Stimulated activated CD4-positive, alpha-beta T cell treated with anti-CD3 and anti-CD28 coated beads, Interleukin-4, amount 100 ng/mL, for 24 hours (primary cell): ENCODE measurements around the gene SLC1A6.
"Not testable (repeated sequence)": the region's sequence is repeated elsewhere in the genome, so short reads cannot be mapped to it uniquely, and the experiment has no call there.

Experiments used
- DNase-seq: peaks from one replicate; pipeline ENCODE4 v3.0.0-alpha.2; 2020

Gene SLC1A6

GRCh38 chr19:14954071-14954655, 25.5 kb downstream of the SLC1A6 start:
- DNase-seq = no peak

- no peak for DNase-seq
Measured at GRCh38 chr19:14952767-14953166, 26.9 kb downstream of the SLC1A6 start.

- no peak for DNase-seq
Measured at GRCh38 chr19:14950421-14950820, 29.2 kb downstream of the SLC1A6 start.

DNA sequence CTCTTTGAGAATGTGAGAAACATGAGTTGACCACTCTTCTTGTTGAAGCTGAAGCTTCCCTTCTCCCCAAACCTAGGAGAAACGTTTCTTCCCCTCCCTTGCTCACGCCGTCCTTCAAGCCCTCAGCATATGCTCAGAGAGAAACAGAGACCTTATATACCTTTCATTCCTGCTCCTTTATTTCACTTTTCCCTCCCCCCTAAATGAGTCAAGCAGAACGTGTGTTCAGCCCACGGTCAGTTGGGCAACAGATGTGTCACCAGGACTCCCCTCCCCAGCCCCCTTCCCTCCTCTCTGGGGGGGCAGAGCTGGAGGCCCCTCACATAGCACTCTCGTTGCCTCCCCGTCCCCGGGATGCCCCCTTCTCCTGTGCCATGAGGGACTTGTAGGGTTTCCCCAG, 29.8 kb downstream of the SLC1A6 start:
- DNase-seq = no peak

DNA sequence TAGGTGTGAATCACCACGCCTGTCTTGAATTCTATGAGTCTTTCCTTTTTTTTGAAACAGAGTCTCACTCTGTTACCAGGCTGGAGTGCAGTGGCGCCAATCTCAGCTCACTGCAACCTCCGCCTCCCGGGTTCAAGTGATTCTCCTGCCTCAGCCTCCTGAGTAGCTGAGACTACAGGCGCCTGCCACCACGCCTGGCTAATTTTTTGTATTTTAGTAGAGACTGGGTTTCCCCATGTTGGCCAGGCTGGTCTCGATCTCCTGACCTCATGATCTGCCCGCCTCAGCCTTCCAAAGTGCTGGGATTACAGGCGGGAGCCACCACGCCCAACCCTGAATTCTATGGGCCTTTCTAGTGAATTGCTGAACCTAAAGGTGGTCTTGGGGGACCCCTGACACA, 30.3 kb downstream of the SLC1A6 start:
- not testable (repeated sequence) for DNase-seq

DNA sequence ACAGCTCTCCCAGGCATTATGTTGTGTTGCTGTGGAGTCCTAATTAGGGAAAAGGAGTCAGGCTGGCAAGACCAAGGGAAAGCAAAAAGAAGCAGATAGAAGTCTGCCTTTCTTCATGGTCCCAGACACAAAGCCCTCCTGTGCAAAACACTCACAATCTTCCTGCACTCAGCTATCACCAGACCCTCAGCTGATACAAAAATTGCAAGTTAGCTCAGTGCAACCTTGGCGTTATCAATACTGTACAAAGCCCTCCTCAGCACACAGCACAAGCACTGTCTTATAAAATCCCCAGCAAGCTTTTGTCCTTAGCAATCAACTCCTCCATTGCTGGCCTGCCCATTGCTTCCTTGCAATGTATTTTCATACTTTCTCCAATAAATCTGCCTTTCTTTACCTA, 35.2 kb downstream of the SLC1A6 start:
- no peak for DNase-seq

DNA sequence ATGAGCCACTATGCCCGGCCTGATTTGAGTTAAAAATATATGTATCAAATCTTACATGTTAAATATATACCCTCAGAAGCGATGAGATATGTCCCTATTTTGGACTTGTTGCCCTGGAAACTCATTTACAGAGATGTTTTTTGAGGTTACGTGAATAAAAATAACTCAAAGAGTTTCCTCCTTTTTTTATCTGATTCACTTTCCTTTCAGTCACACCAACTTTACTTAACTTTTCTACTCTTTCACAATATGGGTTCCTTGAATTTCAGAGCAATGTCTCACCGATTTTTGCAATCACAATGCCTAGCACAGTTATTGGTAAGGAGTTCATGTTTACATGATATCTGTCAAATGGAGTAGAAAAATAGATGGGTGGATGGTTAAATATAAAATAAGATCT, 36.1 kb downstream of the SLC1A6 start:
- DNase-seq = no peak

DNA sequence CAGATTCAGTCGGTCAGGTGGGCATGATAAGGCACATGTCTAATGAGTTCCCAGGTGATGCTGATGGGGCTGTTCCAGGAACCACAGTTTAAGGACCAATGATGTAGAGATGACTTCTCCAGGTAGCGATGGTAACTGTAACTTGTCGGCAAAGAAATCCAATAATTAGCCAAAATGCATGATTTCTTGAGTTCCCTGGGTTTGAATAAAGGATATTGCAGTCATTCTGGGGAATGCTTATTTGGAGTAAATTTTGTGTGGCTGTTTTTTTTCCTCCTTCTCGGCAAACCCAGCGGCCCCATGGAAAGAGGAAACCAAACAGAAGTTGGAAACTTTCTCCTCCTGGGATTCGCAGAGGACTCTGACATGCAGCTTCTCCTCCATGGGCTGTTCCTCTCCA, 38.5 kb downstream of the SLC1A6 start, which contains the start of gene OR7C2:
Gene OR7C2 (plus strand): TSS at position 301 of the 400 bp plus-strand sequence. CDS start 0 bp downstream, at position 301.
- DNase-seq = no peak

DNA sequence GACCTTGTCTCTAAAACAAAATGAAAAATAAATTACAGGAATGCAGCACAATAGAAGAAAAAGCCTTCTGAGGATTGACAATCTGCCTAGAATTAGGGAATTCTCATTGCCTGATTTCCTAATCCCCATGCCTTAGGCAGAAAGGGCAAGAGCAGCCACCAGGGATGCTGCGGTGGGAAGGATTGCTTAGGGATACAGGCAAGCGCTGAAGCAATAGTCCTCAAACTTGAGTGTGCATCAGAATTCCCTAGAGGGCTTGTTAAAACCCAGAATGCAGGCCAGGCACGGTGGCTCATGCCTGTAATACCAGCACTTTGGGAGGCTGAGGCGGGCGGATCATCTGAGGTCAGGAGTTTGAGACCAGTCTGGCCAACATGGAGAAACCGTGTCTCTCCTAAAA, 39.4 kb downstream of the SLC1A6 start:
- no peak for DNase-seq

DNA sequence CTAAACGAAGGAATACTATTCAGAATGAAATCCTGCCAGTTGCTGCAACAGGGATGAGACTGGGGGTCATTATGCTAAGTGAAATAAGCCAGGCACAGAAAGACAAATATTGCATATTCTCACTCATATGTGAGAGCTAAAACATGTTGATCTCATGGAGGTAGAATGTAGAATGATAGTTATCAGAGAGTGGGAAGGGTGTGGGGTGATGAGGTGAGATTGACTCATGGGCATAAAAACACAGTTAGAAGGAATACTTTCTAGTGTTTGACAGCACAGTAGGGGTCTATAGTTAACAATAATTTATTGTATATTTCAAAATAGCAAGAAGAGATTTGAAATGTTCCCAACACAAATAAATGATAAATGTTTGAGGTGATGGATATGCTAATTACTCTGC, 46.2 kb downstream of the SLC1A6 start:
- no peak for DNase-seq

DNA sequence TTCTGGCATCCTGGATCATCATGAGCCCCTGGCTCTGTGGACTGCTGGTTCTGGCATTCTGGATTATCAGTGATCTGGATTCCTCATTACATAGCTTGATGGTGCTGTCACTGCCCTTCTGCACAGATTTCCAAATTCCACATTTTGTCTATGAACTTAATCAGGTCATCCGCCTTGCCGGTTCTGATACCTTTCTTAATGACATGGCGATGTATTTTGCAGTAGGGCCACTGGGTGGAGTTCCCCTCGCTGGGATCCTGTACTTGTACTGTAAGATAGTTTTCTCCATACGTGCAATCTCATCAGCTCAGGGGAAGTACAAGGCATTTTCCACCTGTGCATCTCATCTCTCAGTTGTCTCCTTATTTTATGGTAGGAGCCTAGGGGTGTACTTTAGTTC, 62.8 kb downstream of the SLC1A6 start:
- DNase-seq = no peak

DNA sequence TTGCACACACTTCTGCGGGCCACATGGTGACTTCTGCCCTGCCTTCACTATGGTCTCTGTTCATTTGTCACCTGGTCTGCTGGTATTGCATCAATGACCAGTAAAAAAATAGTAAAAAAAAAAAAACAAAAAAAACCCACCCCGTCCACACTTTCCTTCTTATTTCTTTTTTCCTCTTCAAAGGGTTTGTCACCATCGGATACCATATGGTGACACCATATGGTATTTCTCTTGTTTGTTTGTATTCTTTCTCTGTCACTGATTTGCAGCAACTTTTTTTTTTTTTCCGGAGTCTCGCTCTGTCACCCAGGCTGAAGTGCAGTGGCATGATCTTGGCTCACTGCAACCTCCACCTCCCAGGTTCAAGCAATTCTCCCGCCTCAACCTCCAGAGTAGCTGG, 64.5 kb downstream of the SLC1A6 start:
- DNase-seq = no peak

GRCh38 chr19:14906711-14907110, 73.0 kb downstream of the SLC1A6 start:
- no peak for DNase-seq

DNA sequence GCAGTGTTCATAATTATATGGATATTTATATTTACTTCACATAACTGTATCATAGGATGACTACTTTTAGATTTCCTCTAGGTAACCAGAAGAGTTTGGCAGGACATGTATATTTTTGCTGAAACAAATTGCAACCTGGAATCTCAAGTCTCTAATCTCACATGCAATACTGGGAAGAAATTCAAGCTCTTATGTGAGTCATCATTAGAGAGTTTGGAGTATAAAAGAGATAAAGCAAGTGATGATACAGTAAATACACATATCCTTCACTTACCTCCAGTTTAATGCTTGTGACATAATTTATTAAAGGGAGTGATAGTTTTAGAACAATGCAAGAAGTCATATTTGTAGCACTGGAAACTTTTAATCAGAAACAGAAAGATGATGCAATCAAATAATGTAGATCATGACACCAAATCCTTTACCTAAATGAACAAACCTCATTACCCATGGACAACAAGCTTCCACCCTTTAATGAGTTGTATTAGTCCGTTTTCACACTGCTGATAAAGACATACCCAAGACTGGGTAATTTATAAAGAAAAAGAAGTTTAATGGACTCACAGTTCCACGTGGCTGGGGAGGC, 77.9 kb downstream of the SLC1A6 start:
- DNase-seq = no peak
